SK-N-MC (cell line): ENCODE data around the gene DPPA4.

Experiments
- DNase-seq: peaks from one replicate; pipeline ENCODE4 v3.0.0-alpha.2; 2011; ENCODE audit warnings: low read depth, low spot score
- H3K27ac ChIP-seq: fragments of 200-600 bp; sonication (generic); 2 replicates; pipeline ENCODE4 v1.5.1; 2016; ENCODE audit warnings: mixed run types
- H3K36me3 ChIP-seq: fragments of 200-600 bp; sonication (generic); 2 replicates; pipeline ENCODE4 v1.6.1; 2017; ENCODE audit warnings: antibody characterized with exemption, low read length, mixed read lengths; ENCODE audit not compliant: insufficient read depth
- H3K4me3 ChIP-seq: fragments of 200-600 bp; sonication (generic); 2 replicates; pipeline ENCODE4 v1.5.1; 2016
- H3K9ac ChIP-seq: fragments of 200-600 bp; sonication (generic); 2 replicates; pipeline ENCODE4 v1.8.0; 2017; ENCODE audit warnings: mixed run types, mixed read lengths; ENCODE audit not compliant: insufficient read length
- H3K9me3 ChIP-seq: fragments of 200-600 bp; sonication (generic); 2 replicates; pipeline ENCODE4 v1.6.1; 2017; ENCODE audit warnings: low read depth, mild to moderate bottlenecking, antibody characterized with exemption, low read length, moderate library complexity, mixed read lengths
- EZH2 ChIP-seq: fragments of 200-600 bp; sonication (generic); IDR thresholded peaks from one replicate; pipeline ENCODE4 v1.6.1; 2017; ENCODE audit warnings: antibody characterized with exemption
- FOXP2 ChIP-seq: optimal IDR thresholded peaks from 2 replicates; pipeline ENCODE3; 2011; ENCODE audit warnings: mild to moderate bottlenecking, moderate library complexity; ENCODE audit not compliant: insufficient read depth; ENCODE audit errors: extremely low read length, control extremely low read depth
- POLR2AphosphoS5 ChIP-seq: IDR thresholded peaks from 2 replicates; pipeline ENCODE4 v1.6.1; 2012; ENCODE audit warnings: mild to moderate bottlenecking, low read depth, low read length, borderline replicate concordance

Gene DPPA4

GRCh38 chr3:109346099-109346498, 8.8 kb upstream of the DPPA4 start:
- H3K4me3 ChIP-seq, result no peak overlapping the region
- no peak overlapping the region for H3K27ac ChIP-seq
- no peaks in the 10 kb centered on the region for H3K36me3 ChIP-seq
- TF ChIP-seq EZH2 (no peak), FOXP2 (no peak), POLR2AphosphoS5 (no peak)
- DNase-seq, result no peak
- H3K9ac ChIP-seq, result no peak overlapping the region
- H3K9me3 ChIP-seq, result no peaks in the 10 kb centered on the region

DNA sequence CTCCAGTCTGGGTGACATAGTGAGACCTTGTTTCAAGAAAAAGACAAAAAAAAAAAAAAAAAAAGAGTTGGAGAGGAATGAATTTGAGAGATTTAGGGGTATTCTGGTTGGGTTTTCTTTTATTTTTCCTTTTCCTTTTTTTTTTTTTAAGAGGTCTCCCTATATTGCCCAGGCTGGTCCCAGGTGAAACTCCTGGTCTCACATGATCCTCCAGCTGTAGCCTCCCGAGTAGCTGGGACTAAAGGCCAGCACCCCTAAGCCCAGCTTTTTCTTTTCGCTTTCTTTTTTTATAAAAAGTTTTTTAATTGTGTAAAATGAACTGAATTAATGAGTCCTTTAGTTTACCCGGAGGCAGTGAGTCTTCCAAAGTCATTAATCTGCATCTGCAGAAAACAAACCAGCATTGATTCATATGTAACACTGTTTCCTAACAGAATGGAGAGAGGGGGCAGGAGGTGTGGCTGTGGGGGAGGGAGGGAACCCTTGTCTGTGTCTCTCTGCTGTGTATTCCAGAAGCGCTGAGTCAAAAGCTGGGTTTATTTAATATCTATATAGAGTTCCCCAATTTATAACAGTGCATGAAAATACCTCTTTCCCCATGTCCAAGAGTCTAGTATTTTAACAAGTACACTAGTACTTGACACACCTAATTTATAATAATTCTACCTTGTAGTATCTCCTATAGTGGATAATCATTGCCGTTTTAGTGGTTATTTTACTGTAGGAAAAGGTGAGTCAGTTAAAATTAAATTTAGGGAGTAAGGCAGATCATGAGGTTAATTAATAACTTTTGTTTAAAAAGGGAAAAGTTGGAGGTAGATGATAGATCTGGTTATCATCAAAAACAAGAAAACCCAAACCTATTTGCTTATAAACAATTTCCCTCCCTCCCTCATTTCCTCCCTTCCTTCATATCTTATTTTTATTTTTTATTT, 2.6 kb upstream of the DPPA4 start:
- no peak overlapping the region for H3K27ac ChIP-seq
- DNase-seq, result no peak
- H3K9me3 ChIP-seq, result no peaks in the 10 kb centered on the region
- no peak overlapping the region for H3K9ac ChIP-seq
- TF ChIP-seq EZH2, result no peak
- no peaks in the 10 kb centered on the region for H3K36me3 ChIP-seq
- H3K4me3 ChIP-seq, result no peak overlapping the region

DNA sequence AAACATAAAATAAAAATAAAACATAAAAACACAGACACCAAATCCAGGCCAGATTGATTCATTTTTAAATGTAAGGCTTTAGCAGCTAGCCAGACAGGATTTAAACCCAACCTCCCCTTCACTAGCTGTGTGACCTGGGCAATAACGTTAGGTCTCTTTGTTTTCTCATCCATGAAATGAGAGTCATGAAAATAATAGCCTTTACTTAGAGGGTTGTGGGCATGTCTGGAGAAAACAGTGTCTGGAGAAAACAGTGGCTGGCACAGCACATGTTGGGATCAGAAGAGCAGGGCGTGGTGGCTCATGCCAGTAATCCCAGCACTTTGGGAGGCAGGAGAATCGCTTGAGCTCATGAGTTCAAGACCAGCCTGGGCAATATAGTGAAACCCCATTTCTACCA, 1.9 kb upstream of the DPPA4 start:
- H3K9ac ChIP-seq, result no peak overlapping the region
- no peak overlapping the region for H3K27ac ChIP-seq
- no peak for DNase-seq
- no peaks in the 10 kb centered on the region for H3K36me3 ChIP-seq
- H3K4me3 ChIP-seq, result no peak overlapping the region
- TF ChIP-seq POLR2AphosphoS5, result no peak
- no peak for TF ChIP-seq EZH2
- TF ChIP-seq FOXP2, result no peak
- no peaks in the 10 kb centered on the region for H3K9me3 ChIP-seq

- H3K4me3 ChIP-seq, result no peak overlapping the region
- no peak overlapping the region for H3K27ac ChIP-seq
- no peaks in the 10 kb centered on the region for H3K9me3 ChIP-seq
- H3K36me3 ChIP-seq, result no peaks in the 10 kb centered on the region
- TF ChIP-seq EZH2 (no peak), FOXP2 (no peak), POLR2AphosphoS5 (no peak)
- H3K9ac ChIP-seq, result no peak overlapping the region
- DNase-seq, result no peak
Observed at GRCh38 chr3:109338322-109338721, 976 bp upstream of the DPPA4 start.

DNA sequence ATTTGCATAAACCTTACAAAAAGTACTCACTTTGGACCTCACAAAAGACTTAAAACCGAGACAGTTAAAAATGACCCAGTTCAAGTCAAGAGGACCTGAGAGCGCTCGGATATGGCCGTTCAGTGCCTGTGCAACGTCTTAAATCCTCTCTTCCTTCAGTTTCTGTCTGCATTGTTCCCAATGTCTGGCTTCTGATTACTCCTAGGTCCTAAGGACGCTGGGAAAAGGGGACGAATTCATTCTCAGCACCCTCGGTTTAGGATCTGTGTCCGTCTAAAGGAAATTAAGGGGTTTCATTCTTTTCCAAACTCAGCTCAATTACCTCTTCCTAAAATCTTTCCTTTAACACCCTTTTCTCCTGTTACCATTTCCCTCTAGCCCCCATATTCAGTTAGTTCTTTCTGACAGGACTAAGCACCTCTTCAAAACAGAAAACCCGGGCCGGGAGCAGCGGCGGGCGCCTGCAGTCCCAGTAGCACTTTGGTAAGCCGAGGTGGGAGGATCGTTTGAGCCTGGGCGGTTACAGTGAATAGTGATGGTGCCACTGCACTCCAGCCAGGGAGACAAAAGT, 970 bp downstream of the DPPA4 start:
- DNase-seq, result no peak
- Histone ChIP-seq H3K9me3 (no peaks in the 10 kb centered on the region), H3K36me3 (no peaks in the 10 kb centered on the region), H3K4me3 (no peak overlapping the region), H3K27ac (no peak overlapping the region), H3K9ac (no peak overlapping the region)
- TF ChIP-seq FOXP2 (no peak), EZH2 (no peak), POLR2AphosphoS5 (no peak)

- TF ChIP-seq FOXP2 (no peak), POLR2AphosphoS5 (no peak), EZH2 (no peak)
- H3K9ac ChIP-seq, result no peak overlapping the region
- no peak for DNase-seq
Observed at GRCh38 chr3:109334572-109334971, 2.8 kb downstream of the DPPA4 start.

DNA sequence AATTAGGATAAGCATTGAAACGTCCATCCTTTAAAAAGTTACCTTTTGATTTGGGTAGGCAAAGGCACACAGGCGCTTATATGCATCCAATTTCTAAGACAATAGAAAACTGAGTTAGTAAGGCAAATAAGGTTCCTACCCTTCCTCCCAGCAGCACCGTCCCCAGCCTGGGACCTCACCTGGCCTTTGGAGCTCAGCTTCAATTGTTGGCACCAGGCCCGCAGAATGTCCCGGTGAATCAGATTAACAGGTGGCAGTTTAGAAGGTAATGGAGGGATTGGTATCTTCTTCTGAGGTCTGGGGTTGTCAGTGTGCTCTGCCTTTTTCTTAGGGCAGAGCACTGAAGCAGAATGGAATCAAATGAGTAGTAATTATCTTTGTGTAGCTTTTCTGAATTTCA, 5.7 kb downstream of the DPPA4 start:
- Histone ChIP-seq H3K9ac (no peak overlapping the region), H3K27ac (no peak overlapping the region), H3K4me3 (no peak overlapping the region), H3K36me3 (no peaks in the 10 kb centered on the region), H3K9me3 (no peaks in the 10 kb centered on the region)
- TF ChIP-seq EZH2 (no peak), FOXP2 (no peak), POLR2AphosphoS5 (no peak)
- no peak for DNase-seq

More at GRCh38 chr3:109334572-109334971, 2.8 kb downstream of the DPPA4 start:
- H3K4me3 ChIP-seq, result no peak overlapping the region
- H3K9me3 ChIP-seq, result no peaks in the 10 kb centered on the region
- H3K27ac ChIP-seq, result no peak overlapping the region
- no peaks in the 10 kb centered on the region for H3K36me3 ChIP-seq

DNA sequence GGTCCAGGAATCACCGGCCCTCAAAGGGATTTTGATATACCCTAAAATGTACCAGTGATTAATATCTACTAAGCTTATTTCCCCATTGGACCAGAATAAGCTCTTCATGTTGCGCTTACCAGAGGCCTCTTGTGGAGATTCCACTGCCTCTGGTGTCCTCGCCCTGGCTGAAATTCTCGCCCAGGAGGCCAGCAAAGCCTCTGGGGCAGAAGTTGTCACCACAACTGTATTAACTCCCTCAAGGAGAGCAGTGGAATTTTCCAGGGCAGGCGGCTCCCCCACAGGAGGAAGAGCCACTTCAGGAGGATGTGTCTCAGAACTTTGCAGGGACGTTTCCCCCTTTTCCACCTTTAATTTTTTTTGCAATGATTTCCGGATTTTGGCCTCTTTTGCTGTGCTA, 6.9 kb downstream of the DPPA4 start:
- no peak overlapping the region for H3K9ac ChIP-seq
- TF ChIP-seq FOXP2 (no peak), EZH2 (no peak), POLR2AphosphoS5 (no peak)
- H3K4me3 ChIP-seq, result no peak overlapping the region
- H3K9me3 ChIP-seq, result no peaks in the 10 kb centered on the region
- H3K36me3 ChIP-seq, result no peaks in the 10 kb centered on the region
- no peak for DNase-seq
- H3K27ac ChIP-seq, result no peak overlapping the region

DNA sequence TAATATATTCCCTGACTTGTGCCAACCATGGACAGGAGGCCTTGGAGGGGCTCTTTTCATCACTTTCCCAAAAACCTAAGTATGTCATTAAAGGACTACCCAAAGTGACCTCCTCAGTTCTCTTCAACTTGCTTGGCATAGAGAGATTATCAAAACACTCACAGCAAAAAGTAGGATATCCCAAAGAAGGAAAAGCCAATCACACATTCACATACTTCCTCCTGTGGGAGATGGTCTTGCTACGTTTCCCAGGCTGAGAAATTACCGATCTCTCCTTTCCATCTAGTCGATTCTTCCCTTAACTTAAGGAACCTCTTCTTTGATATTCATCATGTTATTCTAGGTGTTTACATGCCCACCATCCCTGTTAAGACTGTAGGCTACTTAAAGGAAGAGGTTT, 9.1 kb downstream of the DPPA4 start:
- DNase-seq, result no peak
- Histone ChIP-seq H3K27ac (no peak overlapping the region), H3K36me3 (no peaks in the 10 kb centered on the region), H3K9ac (no peak overlapping the region), H3K4me3 (no peak overlapping the region), H3K9me3 (no peaks in the 10 kb centered on the region)
- TF ChIP-seq FOXP2, result no peak
- no peak for TF ChIP-seq EZH2
